AG08395 (cell line): ENCODE data around the gene PRR14.
"Not testable (repeated sequence)": the region's sequence is repeated elsewhere in the genome, so short reads cannot be mapped to it uniquely, and the experiment has no call there.

ENCODE experiments used
- DNase-seq: peaks from one replicate; pipeline ENCODE4 v3.0.0; 2012; ENCODE audit warnings: mixed read lengths, low spot score

PRR14 gene

GRCh38 chr16:30632454-30632853 is 18.3 kb upstream of the PRR14 start:
- DNase-seq: not testable (repeated sequence)

- DNase-seq: no peak
These were observed 17.2 kb upstream of the PRR14 start for GRCh38 chr16:30633526-30633925.

- DNase-seq: no peak
These were observed 14.2 kb upstream of the PRR14 start for GRCh38 chr16:30636599-30636998.

- DNase-seq: not testable (repeated sequence)
These were observed 13.6 kb upstream of the PRR14 start for GRCh38 chr16:30637139-30637538.

GRCh38 chr16:30637944-30638343 is 12.8 kb upstream of the PRR14 start:
- DNase-seq: peak; percentile 49

- DNase-seq: no peak
These were observed 9.3 kb upstream of the PRR14 start for GRCh38 chr16:30641378-30641982.

- no peak for DNase-seq
These were observed 6.4 kb upstream of the PRR14 start for GRCh38 chr16:30644334-30644830.

GRCh38 chr16:30645727-30646126 is 5.0 kb upstream of the PRR14 start:
- DNase-seq: no peak

- no peak for DNase-seq
These were observed 3.5 kb upstream of the PRR14 start for GRCh38 chr16:30647274-30647571.

- DNase-seq: no peak
These were observed 913 bp upstream of the PRR14 start for GRCh38 chr16:30649725-30650368.

GRCh38 chr16:30651124-30652004 is 604 bp downstream of the PRR14 start:
- peak; percentile 81 for DNase-seq

- DNase-seq: no peak
These were observed 1.2 kb downstream of the PRR14 start for GRCh38 chr16:30652005-30652296.

- no peak for DNase-seq
These were observed 2.0 kb downstream of the PRR14 start for GRCh38 chr16:30652718-30653117.

- DNase-seq: no peak
These were observed 4.1 kb downstream of the PRR14 start for GRCh38 chr16:30654856-30655255.

- no peak for DNase-seq
These were observed 5.1 kb downstream of the PRR14 start for GRCh38 chr16:30655815-30656347.

- no peak for DNase-seq
These were observed 5.6 kb downstream of the PRR14 start for GRCh38 chr16:30656388-30656787.

GRCh38 chr16:30656974-30657865 is 6.5 kb downstream of the PRR14 start:
- DNase-seq: peak; percentile 35

- peak; percentile 99 for DNase-seq
These were observed 7.3 kb downstream of the PRR14 start, which contains the start of gene FBRS for GRCh38 chr16:30657866-30658730. Gene FBRS (plus strand): TSS chr16:30658431. CDS start chr16:30659519, 1,088 bp downstream.

- peak; percentile 88 for DNase-seq
These were observed 8.2 kb downstream of the PRR14 start for GRCh38 chr16:30658731-30659506.
